ENCODE results near the gene DCHS1.

- TF ChIP-seq POLR2AphosphoS5 (IDR thresholded peaks at IDR 0.05; ENCODE audit: low read depth, low read length) (no peak), POLR2A (IDR thresholded peaks at IDR 0.05; ENCODE audit: low read depth, low read length) (no peak), TAF1 (IDR thresholded peaks at IDR 0.05; ENCODE audit: low read depth, low read length) (no peak), SPI1 (IDR thresholded peaks at IDR 0.05; ENCODE audit: low read depth, low read length) (no peak)
Observed at GRCh38 chr11:6613496-6613895, 42.1 kb downstream of the DCHS1 start.

Measured in GM12891 (cell line).